Measurements from ENCODE around the gene CD63.

CD63 gene

GRCh38 chr12:55698965-55699364 lies 29.8 kb downstream of the CD63 start:
- TF ChIP-seq CTCF (IDR thresholded peaks at IDR 0.05; ENCODE audit: insufficient read depth, low read depth, low read length, missing control alignments) = no peak
- no peak overlapping the region for H3K4me3 ChIP-seq (ENCODE audit: low read length)
- DNase-seq (ENCODE audit: low read depth) = no peak

- TF ChIP-seq CTCF (IDR thresholded peaks at IDR 0.05; ENCODE audit: insufficient read depth, low read depth, low read length, missing control alignments) = no peak
- DNase-seq (ENCODE audit: low read depth) = no peak
- no peak overlapping the region for H3K4me3 ChIP-seq (ENCODE audit: low read length)
Observed at GRCh38 chr12:55698241-55698955, 30.4 kb downstream of the CD63 start.

- no peak for DNase-seq (ENCODE audit: low read depth)
Observed at GRCh38 chr12:55697686-55698085, 31.1 kb downstream of the CD63 start.

GRCh38 chr12:55696796-55697462 lies 31.9 kb downstream of the CD63 start:
- TF ChIP-seq CTCF (IDR thresholded peaks at IDR 0.05; ENCODE audit: insufficient read depth, low read depth, low read length, missing control alignments) = no peak
- no peak for DNase-seq (ENCODE audit: low read depth)
- H3K4me3 ChIP-seq (ENCODE audit: low read length) = no peak overlapping the region

More at GRCh38 chr12:55697686-55698085, 31.1 kb downstream of the CD63 start:
- no peak for TF ChIP-seq CTCF (IDR thresholded peaks at IDR 0.05; ENCODE audit: insufficient read depth, low read depth, low read length, missing control alignments)
- no peak overlapping the region for H3K4me3 ChIP-seq (ENCODE audit: low read length)

GRCh38 chr12:55696141-55696540 lies 32.7 kb downstream of the CD63 start:
- no peak for DNase-seq (ENCODE audit: low read depth)
- no peak overlapping the region for H3K4me3 ChIP-seq (ENCODE audit: low read length)
- no peak for TF ChIP-seq CTCF (IDR thresholded peaks at IDR 0.05; ENCODE audit: insufficient read depth, low read depth, low read length, missing control alignments)

GRCh38 chr12:55695349-55695748 lies 33.5 kb downstream of the CD63 start:
- DNase-seq (ENCODE audit: low read depth) = no peak
- no peak for TF ChIP-seq CTCF (IDR thresholded peaks at IDR 0.05; ENCODE audit: insufficient read depth, low read depth, low read length, missing control alignments)
- no peak overlapping the region for H3K4me3 ChIP-seq (ENCODE audit: low read length)

All from epithelial cell of esophagus (primary cell).